Large intestine (tissue), 3 donors: ENCODE data around the gene CTCFL. TPM values are rescaled to one million over a fixed set of nuclear protein-coding genes. Genes with fewer than 3 reads are reported as not detected.

ENCODE experiments used
- DNase-seq, 2 donors: peaks; one replicate each; pipeline versions ENCODE4 v3.0.0 to v3.0.0-alpha.2; 2013
- H3K27ac ChIP-seq: one replicate; pipeline ENCODE4 v1.5.1; 2013; ENCODE audit warnings: low read length
- H3K27me3 ChIP-seq: 2 replicates; pipeline ENCODE4 v1.6.1; 2013; ENCODE audit warnings: low read length; ENCODE audit not compliant: control insufficient read depth, insufficient read depth
- H3K36me3 ChIP-seq: 2 replicates; pipeline ENCODE4 v1.6.1; 2013; ENCODE audit warnings: low read length; ENCODE audit not compliant: control insufficient read depth, insufficient read depth
- H3K4me1 ChIP-seq: one replicate; pipeline ENCODE4 v1.6.1; 2013; ENCODE audit warnings: low read length; ENCODE audit not compliant: control insufficient read depth, insufficient read depth
- H3K4me3 ChIP-seq: one replicate; pipeline ENCODE4 v1.5.1; 2013; ENCODE audit warnings: low read length
- H3K9me3 ChIP-seq: one replicate; pipeline ENCODE4 v1.6.1; 2013; ENCODE audit warnings: mild to moderate bottlenecking, low read depth, low read length, moderate library complexity; ENCODE audit not compliant: control insufficient read depth
- WGBS: methylation state at CpG from one replicate; pipeline ENCODE4 v1.1.5; 2013; ENCODE audit warnings: low lambda C conversion rate; ENCODE audit not compliant: insufficient coverage; 5-methylcytosine and 5-hydroxymethylcytosine counted together
- polyA plus RNA-seq: library from polyadenylated mRNA; unstranded; fragments of 120-200 nt; gene quantifications from one replicate; pipeline ENCODE4 v1.2.1, GENCODE V29; 2013

The CTCFL gene
- polyA plus RNA-seq, 1 donor = 0.03 TPM

- H3K27ac ChIP-seq = no peak overlapping the region
- H3K9me3 ChIP-seq = no peaks in the 10 kb centered on the region
- DNase-seq = no peak
- H3K36me3 ChIP-seq = no peaks in the 10 kb centered on the region
- no peaks in the 10 kb centered on the region for H3K27me3 ChIP-seq
- no peak overlapping the region for H3K4me3 ChIP-seq
- WGBS = no CpG with 5 or more reads among the region's 8 CpGs
- no peaks in the 10 kb centered on the region for H3K4me1 ChIP-seq
Observed at GRCh38 chr20:57462781-57463180, 62.2 kb downstream of the CTCFL start.

- no peak for DNase-seq
- Histone ChIP-seq H3K36me3 (no peaks in the 10 kb centered on the region), H3K27me3 (no peaks in the 10 kb centered on the region), H3K9me3 (no peaks in the 10 kb centered on the region), H3K4me3 (no peak overlapping the region), H3K4me1 (no peaks in the 10 kb centered on the region), H3K27ac (no peak overlapping the region)
- WGBS = no CpG with 5 or more reads among the region's 7 CpGs
Observed at GRCh38 chr20:57461726-57462125, 63.2 kb downstream of the CTCFL start.

- H3K4me3 ChIP-seq = no peak overlapping the region
- DNase-seq = no peak
Observed at GRCh38 chr20:57460781-57461465, 64.0 kb downstream of the CTCFL start.

GRCh38 chr20:57459897-57460296, 65.0 kb downstream of the CTCFL start:
- Histone ChIP-seq H3K27me3 (no peaks in the 10 kb centered on the region), H3K36me3 (no peaks in the 10 kb centered on the region), H3K9me3 (no peaks in the 10 kb centered on the region), H3K27ac (no peak overlapping the region), H3K4me1 (no peaks in the 10 kb centered on the region), H3K4me3 (no peak overlapping the region)
- WGBS = no CpG with 5 or more reads among the region's 5 CpGs
- no peak for DNase-seq

More at GRCh38 chr20:57460781-57461465, 64.0 kb downstream of the CTCFL start:
- Histone ChIP-seq H3K4me1 (no peaks in the 10 kb centered on the region), H3K36me3 (no peaks in the 10 kb centered on the region), H3K27me3 (no peaks in the 10 kb centered on the region), H3K9me3 (no peaks in the 10 kb centered on the region), H3K27ac (no peak overlapping the region)
- whole genome bisulfite sequencing = no CpG with 5 or more reads among the region's 15 CpGs

GRCh38 chr20:57459278-57459677, 65.7 kb downstream of the CTCFL start:
- no peak overlapping the region for H3K4me3 ChIP-seq
- H3K36me3 ChIP-seq = no peaks in the 10 kb centered on the region
- no CpG with 5 or more reads among the region's 5 CpGs for WGBS
- DNase-seq = no peak
- no peaks in the 10 kb centered on the region for H3K4me1 ChIP-seq
- H3K9me3 ChIP-seq = no peaks in the 10 kb centered on the region
- H3K27me3 ChIP-seq = no peaks in the 10 kb centered on the region
- no peak overlapping the region for H3K27ac ChIP-seq

GRCh38 chr20:57458400-57459160, 66.4 kb downstream of the CTCFL start:
- DNase-seq = no peak
- WGBS = no CpG with 5 or more reads among the region's 7 CpGs
- Histone ChIP-seq H3K27ac (no peak overlapping the region), H3K4me3 (no peak overlapping the region), H3K9me3 (no peaks in the 10 kb centered on the region), H3K36me3 (no peaks in the 10 kb centered on the region), H3K27me3 (no peaks in the 10 kb centered on the region), H3K4me1 (no peaks in the 10 kb centered on the region)

GRCh38 chr20:57457243-57458095, 67.5 kb downstream of the CTCFL start:
- 80% methylated on average over 3 of the region's 21 CpGs for WGBS
- H3K9me3 ChIP-seq = no peaks in the 10 kb centered on the region

GRCh38 chr20:57456116-57456515, 68.8 kb downstream of the CTCFL start:
- DNase-seq = no peak
- H3K9me3 ChIP-seq = no peaks in the 10 kb centered on the region
- H3K27me3 ChIP-seq = peaks cover 2% of the 10 kb centered on the region
- no peak overlapping the region for H3K4me3 ChIP-seq
- WGBS = 95% methylated on average over 6 of the region's 13 CpGs
- H3K36me3 ChIP-seq = no peaks in the 10 kb centered on the region
- no peak overlapping the region for H3K27ac ChIP-seq
- H3K4me1 ChIP-seq = no peaks in the 10 kb centered on the region

More at GRCh38 chr20:57457243-57458095, 67.5 kb downstream of the CTCFL start:
- Histone ChIP-seq H3K27ac (no peak overlapping the region), H3K27me3 (no peaks in the 10 kb centered on the region), H3K4me3 (no peak overlapping the region), H3K36me3 (no peaks in the 10 kb centered on the region), H3K4me1 (no peaks in the 10 kb centered on the region)
- no peak for DNase-seq

- Histone ChIP-seq H3K27me3 (peaks cover 3% of the 10 kb centered on the region), H3K4me1 (no peaks in the 10 kb centered on the region), H3K27ac (no peak overlapping the region), H3K9me3 (no peaks in the 10 kb centered on the region), H3K4me3 (no peak overlapping the region), H3K36me3 (no peaks in the 10 kb centered on the region)
- WGBS = 83% methylated on average over 1 of the region's 3 CpGs
- no peak for DNase-seq
Observed at GRCh38 chr20:57455386-57455785, 69.6 kb downstream of the CTCFL start.
